Activated CD4-positive, alpha-beta T cell treated with anti-CD3 and anti-CD28 coated beads for 1 hour (primary cell): ENCODE results near the gene AVL9.

ENCODE experiments used
- DNase-seq: peaks from one replicate; pipeline ENCODE4 v3.0.0-alpha.2; 2020

The AVL9 gene

DNA sequence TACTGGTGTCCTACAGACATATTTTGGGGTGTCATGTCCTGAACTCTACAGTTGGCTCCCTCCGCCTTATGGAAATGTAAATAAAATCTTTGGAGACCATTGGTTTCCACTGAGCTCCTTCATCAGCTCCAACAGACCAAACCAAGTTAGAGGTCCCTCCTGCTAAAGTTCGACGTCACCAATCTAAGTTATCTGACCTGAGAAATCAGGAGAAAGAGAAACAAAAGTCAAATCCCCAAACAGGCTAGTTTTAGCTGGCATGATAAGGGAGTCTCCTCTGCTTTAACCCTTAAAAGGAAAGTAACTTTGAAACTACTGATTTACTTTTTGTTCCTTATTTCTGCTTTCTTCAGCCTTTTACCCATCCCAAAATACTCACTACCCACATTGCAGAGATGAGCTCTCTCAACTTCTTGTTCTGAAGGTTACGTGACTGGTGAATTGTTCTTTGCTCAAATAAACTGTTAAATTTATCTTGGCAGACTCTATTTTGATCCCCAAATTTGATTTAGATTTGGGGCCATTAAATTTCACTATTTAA, 39.9 kb downstream of the AVL9 start:
- DNase-seq = no peak

- no peak for DNase-seq
These were observed 40.7 kb downstream of the AVL9 start for GRCh38 chr7:32536016-32536415.

GRCh38 chr7:32536585-32536984, 41.3 kb downstream of the AVL9 start:
- no peak for DNase-seq

GRCh38 chr7:32537760-32538159, 42.5 kb downstream of the AVL9 start:
- no peak for DNase-seq

- DNase-seq = no peak
These were observed 44.1 kb downstream of the AVL9 start for GRCh38 chr7:32539366-32539765.

GRCh38 chr7:32539919-32540531, 44.7 kb downstream of the AVL9 start:
- no peak for DNase-seq

- DNase-seq = no peak
These were observed 47.3 kb downstream of the AVL9 start for GRCh38 chr7:32542595-32542994.

GRCh38 chr7:32559480-32559879, 64.2 kb downstream of the AVL9 start:
- DNase-seq = no peak

DNA sequence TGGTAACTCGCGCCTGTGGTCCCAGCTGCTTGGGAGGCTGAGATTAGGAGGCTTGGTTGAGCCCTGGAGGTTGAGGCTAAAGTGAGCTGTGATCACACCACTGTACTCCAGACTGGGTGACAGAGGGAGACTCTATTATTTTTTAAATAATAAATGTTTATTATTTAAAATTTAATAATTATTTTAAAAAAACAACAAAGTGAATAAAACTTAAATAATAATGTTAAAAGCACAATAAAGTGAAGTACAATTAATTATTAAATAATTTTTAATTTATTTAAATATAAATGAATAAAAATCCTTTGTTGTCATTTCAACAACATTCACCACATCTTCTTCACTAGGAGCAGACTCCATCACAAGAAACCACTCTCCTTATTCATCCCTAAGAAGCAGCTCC, 64.8 kb downstream of the AVL9 start:
- no peak for DNase-seq

DNA sequence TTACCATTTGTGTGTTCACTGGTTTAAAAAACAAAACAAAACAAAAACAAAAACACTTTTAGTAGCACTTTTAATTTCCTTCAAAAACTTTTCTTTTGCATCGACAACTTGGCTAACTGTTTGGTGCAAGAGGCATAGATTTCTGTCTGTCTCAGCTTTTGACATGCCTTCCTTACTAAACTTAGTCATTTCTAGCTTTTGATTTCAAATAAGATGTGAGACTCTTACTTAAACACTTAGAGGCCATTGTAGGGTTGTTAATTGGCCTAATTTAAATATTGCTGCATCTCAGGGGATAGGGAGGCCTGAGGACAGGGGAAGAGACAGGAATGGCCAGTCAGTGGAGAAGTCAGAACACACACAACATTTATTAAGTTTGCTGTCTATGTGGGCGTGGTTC, 66.3 kb downstream of the AVL9 start:
- DNase-seq = no peak

GRCh38 chr7:32564542-32564941, 69.3 kb downstream of the AVL9 start:
- no peak for DNase-seq

- no peak for DNase-seq
These were observed 74.3 kb downstream of the AVL9 start for GRCh38 chr7:32569388-32570289.

- DNase-seq = no peak
These were observed 77.9 kb downstream of the AVL9 start for GRCh38 chr7:32573110-32573687.

- DNase-seq = no peak
These were observed 79.3 kb downstream of the AVL9 start for GRCh38 chr7:32574626-32575025.

GRCh38 chr7:32577421-32577820, 82.1 kb downstream of the AVL9 start:
- DNase-seq = no peak

DNA sequence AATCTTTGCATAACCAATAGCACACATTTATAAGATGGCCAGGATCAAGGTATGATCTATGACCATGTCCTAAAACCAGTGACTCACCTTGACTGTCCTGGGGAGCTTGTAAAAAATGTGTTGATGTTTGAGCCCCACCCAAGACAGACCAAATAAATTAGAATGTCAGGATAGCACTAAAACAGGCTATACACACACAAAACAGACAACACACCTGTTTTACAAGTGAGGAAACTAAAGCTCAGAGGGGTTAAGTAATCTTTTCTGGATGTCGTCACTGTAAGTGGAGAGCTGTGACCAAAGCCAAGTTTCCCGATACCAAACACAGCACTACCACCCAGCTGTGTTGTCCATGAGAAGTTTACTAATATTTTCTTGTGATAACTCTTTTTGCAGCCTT, 84.5 kb downstream of the AVL9 start:
- no peak for DNase-seq

- no peak for DNase-seq
These were observed 85.4 kb downstream of the AVL9 start for GRCh38 chr7:32580646-32581045.

- DNase-seq = no peak
These were observed 86.7 kb downstream of the AVL9 start for GRCh38 chr7:32582036-32582435.

DNA sequence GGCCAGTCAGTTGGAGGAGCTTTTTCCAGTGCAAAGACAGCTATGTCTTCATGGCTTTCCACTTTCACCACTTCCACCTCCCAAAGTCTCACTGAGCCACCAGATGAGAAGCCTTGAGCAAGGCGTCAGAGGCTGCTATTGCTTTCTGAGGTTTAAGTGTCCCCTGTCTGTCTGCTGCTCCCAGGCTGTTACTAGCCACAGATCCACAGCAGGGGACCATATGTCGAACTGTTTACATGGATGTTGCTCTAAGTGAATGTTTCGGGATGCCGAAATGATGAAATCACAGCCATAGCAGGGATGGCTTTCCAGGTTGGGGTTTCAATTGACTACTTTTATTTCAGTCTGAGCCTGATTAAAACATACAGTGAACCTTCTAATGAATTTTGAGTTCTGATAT, 88.5 kb downstream of the AVL9 start:
- DNase-seq = no peak

DNA sequence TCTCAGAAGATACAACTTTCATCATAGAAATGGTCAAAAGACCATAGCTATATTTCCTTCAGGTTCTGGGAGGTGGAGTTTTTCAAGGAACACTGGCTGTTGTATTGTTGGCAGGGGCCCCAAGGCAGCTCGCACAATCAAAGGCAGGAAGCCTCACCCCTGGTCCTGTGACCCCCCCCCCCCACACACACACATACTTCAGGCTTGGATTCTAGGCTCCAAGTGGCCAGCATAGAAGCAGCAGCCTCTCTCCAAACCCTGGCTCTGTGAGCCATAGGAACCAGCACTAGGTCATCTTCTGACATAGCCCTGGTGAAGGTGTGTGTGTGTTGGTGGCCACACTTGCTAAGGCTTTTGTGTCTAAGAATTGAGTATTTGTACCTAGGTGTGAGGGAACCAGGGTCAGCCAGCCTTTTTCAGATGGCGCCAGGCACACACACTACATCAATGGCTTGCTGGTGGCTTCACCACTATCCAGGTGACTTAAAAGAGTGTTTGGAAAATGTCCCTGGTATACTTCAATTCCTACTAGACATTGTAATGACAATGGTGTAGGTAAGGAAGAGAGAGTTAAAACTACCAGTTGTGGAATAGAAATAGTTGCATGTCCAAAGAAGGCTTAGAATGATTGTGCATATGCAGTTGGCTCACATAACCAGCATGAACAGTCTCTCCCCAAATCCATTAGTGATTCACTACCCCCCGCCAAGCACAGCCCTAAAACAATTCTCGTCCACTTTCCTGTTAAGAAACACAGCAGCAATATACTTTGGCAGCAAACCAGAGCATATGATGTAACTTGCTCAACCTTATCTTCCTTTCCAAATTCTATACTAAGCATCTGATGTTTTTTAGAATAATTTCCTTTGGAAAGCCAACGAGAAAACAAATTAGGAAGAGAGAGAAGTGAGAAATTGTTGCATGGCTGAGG, 91.3 kb downstream of the AVL9 start:
- DNase-seq = no peak

- no peak for DNase-seq
These were observed 92.2 kb downstream of the AVL9 start for GRCh38 chr7:32587411-32587948.

- DNase-seq = no peak
These were observed 93.4 kb downstream of the AVL9 start for GRCh38 chr7:32588657-32589056.
